GM23338 (cell line): ENCODE measurements around the gene CDH4.

Source experiments
- CREB1 ChIP-seq: fragments of 250-450 bp; sonication (Bioruptor Pico); IDR thresholded peaks from 2 replicates; pipeline ENCODE4 v1.5.0; 2020; ENCODE audit warnings: low read depth, mild to moderate bottlenecking, moderate library complexity
- CTCF ChIP-seq, 2 experiments: fragments of 200-600 bp in 1 of 2; sonication (generic) in 1 of 2; conservative IDR thresholded peaks; 2 replicates each; pipeline versions ENCODE4 v1.5.1 to v1.6.1; 2016 to 2017; ENCODE audit warnings: antibody characterized with exemption in 2 of 2, low read depth in 2 of 2, mild to moderate bottlenecking in 2 of 2, moderate library complexity in 1 of 2
- EZH2 ChIP-seq: fragments of 200-600 bp; sonication (generic); IDR thresholded peaks from one replicate; pipeline ENCODE4 v1.8.0; 2017; ENCODE audit warnings: antibody characterized with exemption, mild to moderate bottlenecking, low read depth; ENCODE audit not compliant: unreplicated experiment
- EZH2phosphoT487 ChIP-seq: fragments of 200-600 bp; sonication (generic); IDR thresholded peaks from one replicate; pipeline ENCODE4 v1.8.1; 2018; ENCODE audit warnings: antibody characterized with exemption; ENCODE audit not compliant: unreplicated experiment
- JUNB ChIP-seq: IDR thresholded peaks from one replicate; pipeline ENCODE4 v1.6.1; 2016; ENCODE audit warnings: antibody characterized with exemption; ENCODE audit not compliant: unreplicated experiment
- POLR2AphosphoS5 ChIP-seq: IDR thresholded peaks from 2 replicates; pipeline ENCODE4 v1.6.1; 2016; ENCODE audit warnings: antibody characterized with exemption, low read depth
- REST ChIP-seq: IDR thresholded peaks from one replicate; pipeline ENCODE4 v1.6.1; 2018; ENCODE audit warnings: antibody characterized with exemption; ENCODE audit not compliant: unreplicated experiment
- STAT1 ChIP-seq: IDR thresholded peaks from one replicate; pipeline ENCODE4 v1.6.1; 2016; ENCODE audit warnings: antibody characterized with exemption; ENCODE audit not compliant: unreplicated experiment
- ZNF331 ChIP-seq: fragments of 250-450 bp; sonication (Bioruptor Pico); IDR thresholded peaks from 2 replicates; pipeline ENCODE4 v1.5.0; 2020; ENCODE audit warnings: low read depth, mild to moderate bottlenecking, moderate library complexity

- no peak for TF ChIP-seq EZH2
- no peak for TF ChIP-seq CTCF (conservative IDR thresholded peaks at IDR 0.05; ENCODE audit: low read depth in 2 of 2)
- TF ChIP-seq EZH2phosphoT487, result no peak
- TF ChIP-seq STAT1, result no peak
- TF ChIP-seq ZNF331 (CRISPR knock-in tag), result no peak
- TF ChIP-seq POLR2AphosphoS5, result no peak
- TF ChIP-seq JUNB, result no peak
- no peak for TF ChIP-seq CREB1 (CRISPR knock-in tag)
- no peak for TF ChIP-seq REST
Observed at GRCh38 chr20:61871160-61871559, 619.1 kb downstream of the CDH4 start.
